HepG2 (cell line): Measurements from ENCODE around the gene AGBL3. TPM values are rescaled to one million over a fixed set of nuclear protein-coding genes. Genes with fewer than 3 reads are reported as not detected.

Experiments
- AFF4 ChIP-seq: sonication (generic); formaldehyde crosslinking; IDR thresholded peaks from 2 replicates; pipeline ENCODE4 v1.4.0; 2020; ENCODE audit warnings: missing genetic modification reagents
- E2F5 ChIP-seq: sonication (generic); formaldehyde crosslinking; conservative IDR thresholded peaks from 2 replicates; pipeline ENCODE4 v1.4.0; 2020; ENCODE audit warnings: missing genetic modification reagents
- HMGA1 ChIP-seq: sonication (generic); formaldehyde crosslinking; conservative IDR thresholded peaks from 2 replicates; pipeline ENCODE4 v1.4.0; 2020; ENCODE audit warnings: missing genetic modification reagents
- KLF6 ChIP-seq: IDR thresholded peaks from 2 replicates; pipeline ENCODE4 v1.8.0; 2016; ENCODE audit warnings: missing biosample characterization, missing genetic modification reagents
- KLF9 ChIP-seq: IDR thresholded peaks from 2 replicates; pipeline ENCODE4 v1.6.1; 2016; ENCODE audit warnings: low read depth
- NR2F6 ChIP-seq, 2 experiments: IDR thresholded peaks; 2 replicates each; pipeline ENCODE4 v1.6.1; 2016; ENCODE audit warnings: antibody characterized with exemption in 1 of 2, mild to moderate bottlenecking in 1 of 2
- SAP130 ChIP-seq: IDR thresholded peaks from 2 replicates; pipeline ENCODE4 v1.6.1; 2016; ENCODE audit warnings: low read depth
- SP1 ChIP-seq, 2 experiments: fragments of 450-650 bp in 1 of 2; sonication (generic) in 1 of 2; formaldehyde crosslinking in 1 of 2; IDR thresholded peaks; 2 replicates each; pipeline versions ENCODE4 v1.4.0 to v1.6.1; 2016 to 2020; ENCODE audit warnings: missing genetic modification reagents in 1 of 2
- ZNF180 ChIP-seq: sonication (generic); formaldehyde crosslinking; IDR thresholded peaks from 2 replicates; pipeline ENCODE4 v1.4.0; 2020; ENCODE audit warnings: low read depth, missing genetic modification reagents, borderline replicate concordance
- ZNF709 ChIP-seq: sonication (generic); formaldehyde crosslinking; IDR thresholded peaks from 2 replicates; pipeline ENCODE4 v1.5.0; 2020; ENCODE audit warnings: mild to moderate bottlenecking, missing genetic modification reagents
- polyA plus RNA-seq, 8 experiments: library from polyadenylated mRNA; depleted of rRNA in 3 of 8; stranded (reverse) in 7 of 8; unstranded in 1 of 8; fragments of >200 nt; fragmentation: Illumina TruSeq in 4 of 8; extraction: Trizol in 4 of 8; gene quantifications; 2 replicates each; pipeline versions ENCODE4 v1.2.1 to v1.2.3, GENCODE V29; 2011 to 2016; ENCODE audit warnings: low read depth in 4 of 8, missing spikeins in 1 of 8, mixed read lengths in 1 of 8; ENCODE audit not compliant: insufficient read depth in 1 of 8
- total RNA-seq, 5 experiments: library from RNA; depleted of rRNA; stranded (reverse); fragments of >200 nt; fragmentation: Illumina TruSeq; extraction: Trizol; gene quantifications; 2 replicates each; pipeline ENCODE4 v1.2.3, GENCODE V29; 2016; ENCODE audit warnings: low read depth in 1 of 5
- TF ChIP-seq, protein P1 (sequence below): IDR thresholded peaks from 2 replicates; pipeline ENCODE4 v1.6.1; 2016; ENCODE audit warnings: low read depth, missing genetic modification reagents, missing compliant biosample characterization
- TF ChIP-seq, protein P2 (sequence below): IDR thresholded peaks from 2 replicates; pipeline ENCODE4 v1.6.1; 2012; ENCODE audit warnings: low read depth, low read length, improper control_type of control experiment
- TF ChIP-seq, protein P3 (sequence below): IDR thresholded peaks from 2 replicates; pipeline ENCODE4 v1.6.1; 2016; ENCODE audit warnings: low read depth, control low read depth

AGBL3 gene
- total and polyA plus RNA-seq, 2 of the 13 experiments (the other 11 are each of a cell fraction or from before 2014, with no cell fraction given): 2.2 to 7.2 TPM

DNA sequence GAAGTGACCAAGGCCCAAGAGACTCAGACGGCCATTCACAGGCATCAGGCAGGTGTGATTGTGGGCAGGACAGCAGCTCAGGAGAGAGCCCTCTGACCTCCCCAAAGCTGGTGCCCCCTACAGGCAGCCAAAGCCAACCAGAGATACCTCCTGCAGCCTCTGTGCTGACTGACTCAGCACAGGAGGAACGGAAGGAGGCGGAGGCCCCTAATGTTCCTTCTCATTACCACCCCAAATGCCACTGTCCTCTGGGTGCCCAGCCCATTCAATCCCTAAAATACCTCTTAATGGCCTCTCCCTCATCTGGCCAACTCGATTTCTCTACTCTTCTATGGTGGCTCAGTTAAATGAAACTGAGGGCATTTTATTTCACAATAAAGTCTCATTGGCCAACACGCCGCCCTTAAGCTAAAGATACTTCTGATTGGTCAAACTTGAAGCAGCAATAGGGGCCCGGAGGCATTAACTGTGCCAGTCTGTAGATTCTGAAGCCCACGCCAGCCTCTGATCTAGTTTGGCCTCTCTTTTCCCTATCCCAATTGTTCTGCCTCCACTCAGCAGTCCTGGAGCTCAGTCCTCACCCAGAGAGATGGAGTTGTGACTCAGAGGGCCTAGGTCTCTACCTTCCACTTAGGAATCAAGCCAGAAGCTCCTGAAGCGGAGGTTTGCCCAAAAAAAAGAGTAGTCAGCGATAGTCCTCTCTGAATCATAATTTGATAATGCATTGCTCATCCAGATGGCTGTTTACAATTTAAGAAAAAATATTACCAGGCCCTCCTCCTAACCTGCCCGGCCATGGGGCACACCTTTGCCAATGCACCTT is 183.0 kb downstream of the AGBL3 start (continued):
- TF ChIP-seq, protein P1, sequence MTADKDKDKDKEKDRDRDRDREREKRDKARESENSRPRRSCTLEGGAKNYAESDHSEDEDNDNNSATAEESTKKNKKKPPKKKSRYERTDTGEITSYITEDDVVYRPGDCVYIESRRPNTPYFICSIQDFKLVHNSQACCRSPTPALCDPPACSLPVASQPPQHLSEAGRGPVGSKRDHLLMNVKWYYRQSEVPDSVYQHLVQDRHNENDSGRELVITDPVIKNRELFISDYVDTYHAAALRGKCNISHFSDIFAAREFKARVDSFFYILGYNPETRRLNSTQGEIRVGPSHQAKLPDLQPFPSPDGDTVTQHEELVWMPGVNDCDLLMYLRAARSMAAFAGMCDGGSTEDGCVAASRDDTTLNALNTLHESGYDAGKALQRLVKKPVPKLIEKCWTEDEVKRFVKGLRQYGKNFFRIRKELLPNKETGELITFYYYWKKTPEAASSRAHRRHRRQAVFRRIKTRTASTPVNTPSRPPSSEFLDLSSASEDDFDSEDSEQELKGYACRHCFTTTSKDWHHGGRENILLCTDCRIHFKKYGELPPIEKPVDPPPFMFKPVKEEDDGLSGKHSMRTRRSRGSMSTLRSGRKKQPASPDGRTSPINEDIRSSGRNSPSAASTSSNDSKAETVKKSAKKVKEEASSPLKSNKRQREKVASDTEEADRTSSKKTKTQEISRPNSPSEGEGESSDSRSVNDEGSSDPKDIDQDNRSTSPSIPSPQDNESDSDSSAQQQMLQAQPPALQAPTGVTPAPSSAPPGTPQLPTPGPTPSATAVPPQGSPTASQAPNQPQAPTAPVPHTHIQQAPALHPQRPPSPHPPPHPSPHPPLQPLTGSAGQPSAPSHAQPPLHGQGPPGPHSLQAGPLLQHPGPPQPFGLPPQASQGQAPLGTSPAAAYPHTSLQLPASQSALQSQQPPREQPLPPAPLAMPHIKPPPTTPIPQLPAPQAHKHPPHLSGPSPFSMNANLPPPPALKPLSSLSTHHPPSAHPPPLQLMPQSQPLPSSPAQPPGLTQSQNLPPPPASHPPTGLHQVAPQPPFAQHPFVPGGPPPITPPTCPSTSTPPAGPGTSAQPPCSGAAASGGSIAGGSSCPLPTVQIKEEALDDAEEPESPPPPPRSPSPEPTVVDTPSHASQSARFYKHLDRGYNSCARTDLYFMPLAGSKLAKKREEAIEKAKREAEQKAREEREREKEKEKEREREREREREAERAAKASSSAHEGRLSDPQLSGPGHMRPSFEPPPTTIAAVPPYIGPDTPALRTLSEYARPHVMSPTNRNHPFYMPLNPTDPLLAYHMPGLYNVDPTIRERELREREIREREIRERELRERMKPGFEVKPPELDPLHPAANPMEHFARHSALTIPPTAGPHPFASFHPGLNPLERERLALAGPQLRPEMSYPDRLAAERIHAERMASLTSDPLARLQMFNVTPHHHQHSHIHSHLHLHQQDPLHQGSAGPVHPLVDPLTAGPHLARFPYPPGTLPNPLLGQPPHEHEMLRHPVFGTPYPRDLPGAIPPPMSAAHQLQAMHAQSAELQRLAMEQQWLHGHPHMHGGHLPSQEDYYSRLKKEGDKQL (CRISPR knock-in tag): no peak
- no peak for TF ChIP-seq SP1 (IDR thresholded peaks at IDR 0.05)
- TF ChIP-seq SP1 (CRISPR knock-in tag; IDR thresholded peaks at IDR 0.05): 0 out of 2 replicates have a peak, but pooled peaks have one; percentile 30
- no peak for TF ChIP-seq E2F5 (CRISPR knock-in tag)
- 0 out of 2 replicates have a peak, but pooled peaks have one; percentile 34 for TF ChIP-seq KLF6 (CRISPR knock-in tag)
- TF ChIP-seq ZNF180 (CRISPR knock-in tag): no peak
- TF ChIP-seq KLF9: 0 out of 2 replicates have a peak, but pooled peaks have one; percentile 20
- no peak for TF ChIP-seq HMGA1 (CRISPR knock-in tag)
- TF ChIP-seq, protein P2, sequence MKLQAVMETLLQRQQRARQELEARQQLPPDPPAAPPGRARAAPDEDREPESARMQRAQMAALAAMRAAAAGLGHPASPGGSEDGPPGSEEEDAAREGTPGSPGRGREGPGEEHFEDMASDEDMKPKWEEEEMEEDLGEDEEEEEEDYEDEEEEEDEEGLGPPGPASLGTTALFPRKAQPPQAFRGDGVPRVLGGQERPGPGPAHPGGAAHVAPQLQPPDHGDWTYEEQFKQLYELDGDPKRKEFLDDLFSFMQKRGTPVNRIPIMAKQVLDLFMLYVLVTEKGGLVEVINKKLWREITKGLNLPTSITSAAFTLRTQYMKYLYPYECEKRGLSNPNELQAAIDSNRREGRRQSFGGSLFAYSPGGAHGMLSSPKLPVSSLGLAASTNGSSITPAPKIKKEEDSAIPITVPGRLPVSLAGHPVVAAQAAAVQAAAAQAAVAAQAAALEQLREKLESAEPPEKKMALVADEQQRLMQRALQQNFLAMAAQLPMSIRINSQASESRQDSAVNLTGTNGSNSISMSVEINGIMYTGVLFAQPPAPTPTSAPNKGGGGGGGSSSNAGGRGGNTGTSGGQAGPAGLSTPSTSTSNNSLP: 0 out of 2 replicates have a peak, but pooled peaks have one; percentile 9
- peak; percentile 59; the same call in 1 of the 2 replicates for TF ChIP-seq SAP130 (CRISPR knock-in tag)
- no peak for TF ChIP-seq ZNF709 (CRISPR knock-in tag)
- peak; percentile 57; the same call in 1 of the 2 replicates for TF ChIP-seq NR2F6 (IDR thresholded peaks at IDR 0.05)
- TF ChIP-seq NR2F6 (CRISPR knock-in tag; IDR thresholded peaks at IDR 0.05): peak; percentile 67; the same call in 1 of the 2 replicates
- TF ChIP-seq, protein P3, sequence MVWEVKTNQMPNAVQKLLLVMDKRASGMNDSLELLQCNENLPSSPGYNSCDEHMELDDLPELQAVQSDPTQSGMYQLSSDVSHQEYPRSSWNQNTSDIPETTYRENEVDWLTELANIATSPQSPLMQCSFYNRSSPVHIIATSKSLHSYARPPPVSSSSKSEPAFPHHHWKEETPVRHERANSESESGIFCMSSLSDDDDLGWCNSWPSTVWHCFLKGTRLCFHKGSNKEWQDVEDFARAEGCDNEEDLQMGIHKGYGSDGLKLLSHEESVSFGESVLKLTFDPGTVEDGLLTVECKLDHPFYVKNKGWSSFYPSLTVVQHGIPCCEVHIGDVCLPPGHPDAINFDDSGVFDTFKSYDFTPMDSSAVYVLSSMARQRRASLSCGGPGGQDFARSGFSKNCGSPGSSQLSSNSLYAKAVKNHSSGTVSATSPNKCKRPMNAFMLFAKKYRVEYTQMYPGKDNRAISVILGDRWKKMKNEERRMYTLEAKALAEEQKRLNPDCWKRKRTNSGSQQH (CRISPR knock-in tag): 0 out of 2 replicates have a peak, but pooled peaks have one; percentile 54
- TF ChIP-seq AFF4: 0 out of 2 replicates have a peak, but pooled peaks have one; percentile 52
